Transverse colon (tissue), 4 donors: ENCODE data around the gene C1orf174.

Source experiments
- EP300 ChIP-seq: sonication (generic); formaldehyde crosslinking; IDR thresholded peaks from one replicate; pipeline ENCODE4 v1.6.1; 2017; ENCODE audit warnings: antibody characterized with exemption, low read depth
- POLR2A ChIP-seq: fragments of 450-650 bp; IDR thresholded peaks from one replicate; pipeline ENCODE4 v1.6.1; 2016; ENCODE audit warnings: antibody characterized with exemption, mild to moderate bottlenecking, moderate library complexity
- POLR2AphosphoS5 ChIP-seq, 3 donors: sonication (generic); formaldehyde crosslinking; IDR thresholded peaks; one replicate each; pipeline ENCODE4 v1.6.1; 2016; ENCODE audit warnings: antibody characterized with exemption in 3 of 3
- TF ChIP-seq, protein P1 (sequence below), 5 experiments: fragments of 200-600 bp in 3 of 5; fragments of 450-650 bp in 2 of 5; sonication (generic) in 3 of 5; IDR thresholded peaks; 1 replicate in 2 of 5; 2 replicates in 3 of 5; pipeline ENCODE4 v1.5.1; 2016 to 2017; ENCODE audit warnings: antibody characterized with exemption in 5 of 5, inconsistent platforms in 3 of 5, mild to moderate bottlenecking in 2 of 5, moderate library complexity in 1 of 5

DNA sequence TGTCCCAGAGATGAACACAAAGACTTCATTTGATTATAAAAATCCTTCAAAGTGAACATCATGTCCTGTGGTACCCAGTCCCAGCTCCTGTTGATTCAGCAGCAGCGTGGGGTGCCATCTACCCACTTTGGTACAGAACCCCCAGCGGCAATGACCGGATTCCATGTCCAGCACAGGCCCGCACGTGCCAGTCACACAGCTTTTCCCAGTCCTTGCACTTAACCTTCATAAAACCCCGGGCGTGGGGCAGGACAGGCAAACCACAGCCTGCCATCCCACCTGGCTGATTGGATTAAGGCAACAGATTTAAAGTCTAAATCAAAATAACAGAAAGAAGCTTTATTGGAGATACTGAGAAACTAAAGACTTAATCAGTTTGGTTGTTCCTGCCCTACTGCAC lies 58.6 kb downstream of the C1orf174 start:
- TF ChIP-seq, protein P1, sequence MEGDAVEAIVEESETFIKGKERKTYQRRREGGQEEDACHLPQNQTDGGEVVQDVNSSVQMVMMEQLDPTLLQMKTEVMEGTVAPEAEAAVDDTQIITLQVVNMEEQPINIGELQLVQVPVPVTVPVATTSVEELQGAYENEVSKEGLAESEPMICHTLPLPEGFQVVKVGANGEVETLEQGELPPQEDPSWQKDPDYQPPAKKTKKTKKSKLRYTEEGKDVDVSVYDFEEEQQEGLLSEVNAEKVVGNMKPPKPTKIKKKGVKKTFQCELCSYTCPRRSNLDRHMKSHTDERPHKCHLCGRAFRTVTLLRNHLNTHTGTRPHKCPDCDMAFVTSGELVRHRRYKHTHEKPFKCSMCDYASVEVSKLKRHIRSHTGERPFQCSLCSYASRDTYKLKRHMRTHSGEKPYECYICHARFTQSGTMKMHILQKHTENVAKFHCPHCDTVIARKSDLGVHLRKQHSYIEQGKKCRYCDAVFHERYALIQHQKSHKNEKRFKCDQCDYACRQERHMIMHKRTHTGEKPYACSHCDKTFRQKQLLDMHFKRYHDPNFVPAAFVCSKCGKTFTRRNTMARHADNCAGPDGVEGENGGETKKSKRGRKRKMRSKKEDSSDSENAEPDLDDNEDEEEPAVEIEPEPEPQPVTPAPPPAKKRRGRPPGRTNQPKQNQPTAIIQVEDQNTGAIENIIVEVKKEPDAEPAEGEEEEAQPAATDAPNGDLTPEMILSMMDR (IDR thresholded peaks at IDR 0.05), result no peak
- TF ChIP-seq POLR2A, result no peak
- TF ChIP-seq POLR2AphosphoS5 (IDR thresholded peaks at IDR 0.05), result no peak
- TF ChIP-seq EP300, result no peak
